Activated CD4-positive, alpha-beta T cell treated with anti-CD3 and anti-CD28 coated beads, Interleukin-2, amount 10 ng/mL, durations not matched to agents 7 days and 5 days (primary cell): ENCODE measurements around the gene WNT7A. TPM values are rescaled to one million over a fixed set of nuclear protein-coding genes. Genes with fewer than 3 reads are reported as not detected.

Experiments
- CTCF ChIA-PET: fragments of 350-600 bp; sonication (Branson Sonifier 250); formaldehyde crosslinking; loops from one replicate; lab custom pipeline; 2021; ENCODE audit warnings: antibody characterized with exemption; lab: Charles Lee
- POLR2A ChIA-PET: fragments of 350-600 bp; sonication (Branson Sonifier 250); formaldehyde crosslinking; loops from one replicate; lab custom pipeline; 2021; ENCODE audit warnings: antibody characterized with exemption; lab: Charles Lee
- DNase-seq: peaks from one replicate; pipeline ENCODE4 v3.0.0-alpha.2; 2020
- H3K27ac Mint-ChIP-seq: one replicate; pipeline ENCODE4 v1.8.0; 2021; ENCODE audit warnings: mild to moderate bottlenecking, moderate library complexity, mixed read lengths
- H3K27me3 Mint-ChIP-seq: one replicate; pipeline ENCODE4 v1.8.0; 2021; ENCODE audit warnings: mixed read lengths
- H3K36me3 Mint-ChIP-seq: one replicate; pipeline ENCODE4 v1.8.0; 2021; ENCODE audit warnings: low read depth, mixed read lengths
- H3K4me1 Mint-ChIP-seq: one replicate; pipeline ENCODE4 v1.8.0; 2021; ENCODE audit warnings: mixed read lengths
- H3K4me3 Mint-ChIP-seq: one replicate; pipeline ENCODE4 v1.8.0; 2021; ENCODE audit warnings: mild to moderate bottlenecking, moderate library complexity, mixed read lengths
- H3K9me3 Mint-ChIP-seq: one replicate; pipeline ENCODE4 v1.8.0; 2021; ENCODE audit warnings: mixed read lengths
- total RNA-seq, 2 experiments: library from RNA; stranded (reverse); gene quantifications; one replicate each; pipeline ENCODE4 v1.2.3, GENCODE V29; 2021

WNT7A gene
- total RNA-seq, 2 experiments from 2014 or later: 0.20 to 0.29 TPM

GRCh38 chr3:13801361-13802204 lies 78.3 kb downstream of the WNT7A start:
- ChIA-PET CTCF (no interaction called here), POLR2A (no interaction called here)
- Mint-ChIP-seq H3K27ac (no peak overlapping the region), H3K27me3 (peaks cover 3% of the 10 kb centered on the region), H3K4me3 (no peak overlapping the region), H3K36me3 (no peaks in the 10 kb centered on the region), H3K4me1 (no peaks in the 10 kb centered on the region), H3K9me3 (no peaks in the 10 kb centered on the region)
- no peak for DNase-seq

- no peak overlapping the region for H3K4me3 Mint-ChIP-seq
- H3K36me3 Mint-ChIP-seq: no peaks in the 10 kb centered on the region
- ChIA-PET POLR2A (no interaction called here), CTCF (interaction anchor here (0.6 kb wide), 1 partner anchor 1012 kb away, joined by 3 read pairs; no protein-coding TSS in a partner anchor)
- no peaks in the 10 kb centered on the region for H3K27me3 Mint-ChIP-seq
- H3K27ac Mint-ChIP-seq: no peak overlapping the region
- no peaks in the 10 kb centered on the region for H3K9me3 Mint-ChIP-seq
- DNase-seq: no peak
- H3K4me1 Mint-ChIP-seq: no peaks in the 10 kb centered on the region
These were observed 79.8 kb downstream of the WNT7A start for GRCh38 chr3:13800064-13800463.

DNA sequence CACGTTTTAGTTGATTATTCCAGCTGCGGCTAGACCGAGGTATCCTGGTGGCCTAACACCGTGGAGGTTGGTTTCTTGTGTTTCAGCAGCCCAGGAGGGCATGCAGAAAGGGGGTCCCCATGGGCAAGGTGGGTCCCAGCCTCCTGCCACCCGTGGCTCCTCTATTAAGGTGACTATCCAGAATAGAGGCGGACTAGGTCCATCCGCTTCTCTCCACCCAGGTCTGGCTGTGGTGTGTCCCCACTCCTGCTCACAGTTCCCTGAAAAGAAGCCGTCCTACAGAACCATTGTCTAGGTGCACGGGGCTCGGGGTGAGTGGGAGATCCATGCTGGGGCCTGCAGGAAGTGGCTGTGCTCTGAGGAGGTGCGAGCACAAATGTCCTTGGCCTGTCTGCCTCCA lies 81.5 kb downstream of the WNT7A start:
- CTCF ChIA-PET: no interaction called here
- no peaks in the 10 kb centered on the region for H3K36me3 Mint-ChIP-seq
- no peaks in the 10 kb centered on the region for H3K4me1 Mint-ChIP-seq
- no peaks in the 10 kb centered on the region for H3K27me3 Mint-ChIP-seq
- no peaks in the 10 kb centered on the region for H3K9me3 Mint-ChIP-seq
- POLR2A ChIA-PET: no interaction called here
- no peak for DNase-seq
- H3K27ac Mint-ChIP-seq: no peak overlapping the region
- no peak overlapping the region for H3K4me3 Mint-ChIP-seq

GRCh38 chr3:13796701-13797460 lies 83.0 kb downstream of the WNT7A start:
- ChIA-PET CTCF (no interaction called here), POLR2A (no interaction called here)
- no peak overlapping the region for H3K4me3 Mint-ChIP-seq
- H3K4me1 Mint-ChIP-seq: no peaks in the 10 kb centered on the region
- no peaks in the 10 kb centered on the region for H3K27me3 Mint-ChIP-seq
- H3K27ac Mint-ChIP-seq: no peak overlapping the region
- DNase-seq: no peak
- no peaks in the 10 kb centered on the region for H3K9me3 Mint-ChIP-seq
- no peaks in the 10 kb centered on the region for H3K36me3 Mint-ChIP-seq

GRCh38 chr3:13795816-13796215 lies 84.1 kb downstream of the WNT7A start:
- no peaks in the 10 kb centered on the region for H3K4me1 Mint-ChIP-seq
- no peak overlapping the region for H3K4me3 Mint-ChIP-seq
- CTCF ChIA-PET: no interaction called here
- H3K9me3 Mint-ChIP-seq: no peaks in the 10 kb centered on the region
- no peaks in the 10 kb centered on the region for H3K36me3 Mint-ChIP-seq
- H3K27me3 Mint-ChIP-seq: no peaks in the 10 kb centered on the region
- H3K27ac Mint-ChIP-seq: no peak overlapping the region
- POLR2A ChIA-PET: no interaction called here
- DNase-seq: no peak

DNA sequence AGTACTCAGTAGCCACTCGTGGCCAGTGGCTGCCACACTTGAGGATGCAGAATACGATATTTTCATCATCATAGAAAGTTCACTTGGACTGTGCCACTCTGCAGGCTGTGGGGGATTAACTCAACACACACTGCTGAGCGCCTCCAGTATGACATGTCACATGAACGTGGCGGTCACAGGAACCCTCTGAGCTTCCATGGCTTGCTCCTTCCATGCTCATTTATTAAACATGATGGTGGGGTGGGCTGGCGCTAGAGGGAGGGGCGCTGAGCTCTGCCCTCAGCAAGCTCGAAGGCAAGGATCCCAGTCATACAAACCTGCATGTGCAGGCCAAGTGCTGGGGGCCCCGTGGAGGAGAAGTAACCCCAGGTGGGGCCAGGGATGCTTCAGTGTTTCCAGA lies 85.5 kb downstream of the WNT7A start:
- H3K27ac Mint-ChIP-seq: no peak overlapping the region
- CTCF ChIA-PET: interaction anchor here (0.8 to 1.5 kb wide), 2 partner anchors 16 to 22 kb away, joined by 3 to 4 read pairs; no protein-coding TSS in a partner anchor
- POLR2A ChIA-PET: no interaction called here
- H3K27me3 Mint-ChIP-seq: no peaks in the 10 kb centered on the region
- no peaks in the 10 kb centered on the region for H3K4me1 Mint-ChIP-seq
- no peaks in the 10 kb centered on the region for H3K36me3 Mint-ChIP-seq
- no peak for DNase-seq
- no peaks in the 10 kb centered on the region for H3K9me3 Mint-ChIP-seq
- H3K4me3 Mint-ChIP-seq: no peak overlapping the region

- Mint-ChIP-seq H3K36me3 (no peaks in the 10 kb centered on the region), H3K4me3 (no peak overlapping the region), H3K4me1 (no peaks in the 10 kb centered on the region), H3K9me3 (no peaks in the 10 kb centered on the region), H3K27me3 (no peaks in the 10 kb centered on the region), H3K27ac (no peak overlapping the region)
- ChIA-PET POLR2A (no interaction called here), CTCF (interaction anchor here (0.8 to 1.5 kb wide), 2 partner anchors 17 to 21 kb away, joined by 3 to 4 read pairs; no protein-coding TSS in a partner anchor)
- DNase-seq: no peak
These were observed 86.4 kb downstream of the WNT7A start for GRCh38 chr3:13793451-13793850.

DNA sequence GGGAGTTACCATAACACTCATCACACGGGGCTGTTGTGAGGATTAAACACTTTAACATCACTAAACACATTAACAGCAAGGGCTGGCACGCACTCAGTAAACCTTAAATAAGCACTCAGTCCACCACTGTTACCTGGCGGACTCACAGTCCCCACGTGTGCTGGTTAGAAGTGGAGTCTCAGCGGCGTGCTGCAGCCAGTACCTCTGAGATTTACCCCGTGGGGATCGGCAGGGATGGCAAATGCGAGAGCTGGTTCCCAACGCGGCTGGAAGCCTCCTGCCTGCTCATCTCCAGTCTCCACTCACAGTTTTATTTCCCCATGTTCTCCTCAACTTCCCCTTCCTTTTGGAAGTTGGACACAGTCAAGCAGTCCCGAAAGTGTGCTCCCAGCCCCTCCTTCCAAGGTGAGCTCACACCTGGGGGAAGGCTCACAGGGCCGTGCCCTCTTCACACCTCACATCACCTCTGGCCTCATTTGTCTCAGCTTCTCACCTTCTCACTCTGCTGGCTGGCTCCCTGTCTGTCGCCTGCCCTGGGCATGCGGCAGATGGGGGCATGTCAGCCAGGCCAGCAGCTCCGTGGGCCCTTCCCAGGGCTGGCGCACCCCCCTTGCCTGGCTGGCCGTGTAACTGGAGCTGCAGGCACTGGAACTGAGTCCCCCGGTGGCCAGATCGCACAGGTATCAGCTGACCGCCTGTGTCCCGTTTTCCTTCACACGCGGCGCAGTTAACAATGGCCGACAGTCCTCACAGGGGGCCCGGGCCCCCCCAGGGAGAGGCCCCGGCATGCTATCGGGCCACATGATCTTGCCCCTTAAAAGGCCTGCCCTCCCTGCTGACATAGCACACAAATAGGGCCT lies 87.1 kb downstream of the WNT7A start:
- no peak for DNase-seq
- Mint-ChIP-seq H3K9me3 (no peaks in the 10 kb centered on the region), H3K4me3 (no peak overlapping the region), H3K36me3 (no peaks in the 10 kb centered on the region), H3K27me3 (no peaks in the 10 kb centered on the region), H3K27ac (no peak overlapping the region), H3K4me1 (no peaks in the 10 kb centered on the region)
- ChIA-PET POLR2A (no interaction called here), CTCF (no interaction called here)

DNA sequence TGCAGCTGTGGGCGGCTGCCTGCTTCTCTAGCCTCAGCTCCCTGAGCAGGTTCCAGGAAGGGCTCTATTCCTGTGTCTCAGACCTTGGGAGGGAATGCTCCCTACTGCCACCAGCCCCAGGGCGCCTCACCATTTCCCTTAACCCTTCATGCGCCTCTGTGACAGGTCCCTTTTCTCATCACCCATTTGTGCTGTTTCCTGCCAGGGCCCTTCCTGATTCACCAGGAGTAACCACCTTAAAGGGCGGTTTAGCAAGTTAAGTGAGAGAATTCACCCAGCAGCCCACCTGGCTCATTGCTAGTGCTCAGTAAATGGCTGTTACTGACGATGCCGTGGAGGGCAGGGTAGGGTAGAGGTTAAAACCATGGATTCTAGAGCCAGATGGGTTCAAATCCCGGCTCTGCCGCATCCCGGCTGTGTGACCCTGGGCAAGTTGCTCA lies 87.8 kb downstream of the WNT7A start:
- no peak for DNase-seq
- H3K27ac Mint-ChIP-seq: no peak overlapping the region
- CTCF ChIA-PET: no interaction called here
- no peak overlapping the region for H3K4me3 Mint-ChIP-seq
- no peaks in the 10 kb centered on the region for H3K27me3 Mint-ChIP-seq
- H3K4me1 Mint-ChIP-seq: no peaks in the 10 kb centered on the region
- POLR2A ChIA-PET: no interaction called here
- H3K9me3 Mint-ChIP-seq: no peaks in the 10 kb centered on the region
- H3K36me3 Mint-ChIP-seq: no peaks in the 10 kb centered on the region

- CTCF ChIA-PET: no interaction called here
- Mint-ChIP-seq H3K27ac (no peak overlapping the region), H3K4me3 (no peak overlapping the region), H3K27me3 (no peaks in the 10 kb centered on the region), H3K4me1 (no peaks in the 10 kb centered on the region), H3K9me3 (no peaks in the 10 kb centered on the region), H3K36me3 (no peaks in the 10 kb centered on the region)
- no peak for DNase-seq
- POLR2A ChIA-PET: no interaction called here
These were observed 88.4 kb downstream of the WNT7A start for GRCh38 chr3:13791198-13792050.

DNA sequence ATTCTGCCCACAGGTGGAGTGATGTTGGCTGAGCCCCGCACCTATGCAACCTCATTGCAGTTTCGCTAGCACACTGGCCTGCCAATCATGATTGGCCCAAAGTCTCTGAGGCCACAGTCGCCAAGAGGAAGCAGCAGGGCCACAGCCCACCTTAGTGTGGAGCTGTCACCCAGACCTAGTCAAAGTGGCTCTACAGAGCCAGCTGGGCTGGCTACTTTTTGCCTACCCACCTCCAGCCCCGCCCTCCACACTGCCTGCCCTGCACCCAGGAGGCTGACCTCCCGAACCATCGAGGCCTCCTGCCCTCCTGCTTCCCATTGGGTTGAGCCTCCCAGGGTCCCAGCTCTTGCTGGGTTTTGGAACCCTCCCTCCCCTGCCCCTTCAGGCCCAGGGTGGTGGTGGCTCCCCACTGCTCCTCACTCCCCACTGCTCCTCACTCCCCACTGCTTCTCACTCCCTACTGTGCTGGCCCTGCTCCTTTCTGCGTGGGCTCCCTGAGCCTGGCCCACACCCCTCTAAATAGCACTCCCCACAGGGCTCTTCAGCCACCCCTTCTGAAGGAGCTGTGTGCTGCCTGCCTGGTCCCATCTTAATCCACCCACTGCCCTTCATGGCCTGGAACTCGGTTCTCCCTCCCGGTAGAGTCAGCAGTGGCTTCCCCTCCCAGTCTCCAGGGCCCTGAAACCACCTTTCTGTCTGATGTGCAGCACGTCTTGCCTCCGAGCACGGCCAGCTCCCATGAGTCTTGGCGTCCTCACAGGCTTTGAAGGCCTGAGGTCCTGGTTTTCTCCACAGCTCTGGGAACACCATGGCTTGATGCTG lies 89.3 kb downstream of the WNT7A start:
- Mint-ChIP-seq H3K27ac (no peak overlapping the region), H3K27me3 (no peaks in the 10 kb centered on the region), H3K4me3 (no peak overlapping the region), H3K9me3 (no peaks in the 10 kb centered on the region), H3K36me3 (no peaks in the 10 kb centered on the region), H3K4me1 (no peaks in the 10 kb centered on the region)
- CTCF ChIA-PET: no interaction called here
- DNase-seq: no peak
- POLR2A ChIA-PET: no interaction called here
